ENCODE data around the gene NSUN2. TPM values are rescaled to one million over a fixed set of nuclear protein-coding genes. Genes with fewer than 3 reads are reported as not detected.

NSUN2 gene
- polyA plus RNA-seq, 4 donors: 49.5 to 61.2 (median 55.9) TPM

- DNase-seq (ENCODE audit: low read depth in 4 of 4, low spot score in 3 of 4): no peak
Measured at GRCh38 chr5:6607559-6607936, 25.3 kb downstream of the NSUN2 start.

GRCh38 chr5:6606884-6607558 lies 25.8 kb downstream of the NSUN2 start:
- DNase-seq (ENCODE audit: low read depth in 4 of 4, low spot score in 3 of 4): no peak

GRCh38 chr5:6604946-6605345 lies 27.9 kb downstream of the NSUN2 start:
- no peak for DNase-seq (ENCODE audit: low read depth in 4 of 4, low spot score in 3 of 4)

- no peak for DNase-seq (ENCODE audit: low read depth in 4 of 4, low spot score in 3 of 4)
Measured at GRCh38 chr5:6604341-6604740, 28.5 kb downstream of the NSUN2 start.

- no peak for DNase-seq (ENCODE audit: low read depth in 4 of 4, low spot score in 3 of 4)
Measured at GRCh38 chr5:6603643-6604042, 29.2 kb downstream of the NSUN2 start.

GRCh38 chr5:6602441-6602840 lies 30.4 kb downstream of the NSUN2 start:
- DNase-seq (ENCODE audit: low read depth in 4 of 4, low spot score in 3 of 4): no peak

GRCh38 chr5:6601816-6602215 lies 31.0 kb downstream of the NSUN2 start:
- no peak for DNase-seq (ENCODE audit: low read depth in 4 of 4, low spot score in 3 of 4)

GRCh38 chr5:6601271-6601670 lies 31.6 kb downstream of the NSUN2 start:
- no peak for DNase-seq (ENCODE audit: low read depth in 4 of 4, low spot score in 3 of 4)

- DNase-seq (ENCODE audit: low read depth in 4 of 4, low spot score in 3 of 4): no peak
Measured at GRCh38 chr5:6599739-6600138, 33.1 kb downstream of the NSUN2 start.

GRCh38 chr5:6598351-6598900 lies 34.4 kb downstream of the NSUN2 start:
- no peak for DNase-seq (ENCODE audit: low read depth in 4 of 4, low spot score in 3 of 4)

- no peak for DNase-seq (ENCODE audit: low read depth in 4 of 4, low spot score in 3 of 4)
Measured at GRCh38 chr5:6597557-6597956, 35.3 kb downstream of the NSUN2 start.

- no peak for DNase-seq (ENCODE audit: low read depth in 4 of 4, low spot score in 3 of 4)
Measured at GRCh38 chr5:6596388-6596787, 36.5 kb downstream of the NSUN2 start.

- no peak for DNase-seq (ENCODE audit: low read depth in 4 of 4, low spot score in 3 of 4)
Measured at GRCh38 chr5:6595405-6595804, 37.4 kb downstream of the NSUN2 start.

GRCh38 chr5:6594066-6594465 lies 38.8 kb downstream of the NSUN2 start:
- DNase-seq (ENCODE audit: low read depth in 4 of 4, low spot score in 3 of 4): no peak

- no peak for DNase-seq (ENCODE audit: low read depth in 4 of 4, low spot score in 3 of 4)
Measured at GRCh38 chr5:6593148-6594016, 39.5 kb downstream of the NSUN2 start.

GRCh38 chr5:6592601-6593000 lies 40.2 kb downstream of the NSUN2 start:
- no peak for DNase-seq (ENCODE audit: low read depth in 4 of 4, low spot score in 3 of 4)

GRCh38 chr5:6591671-6592288 lies 41.1 kb downstream of the NSUN2 start:
- DNase-seq (ENCODE audit: low read depth in 4 of 4, low spot score in 3 of 4): no peak

GRCh38 chr5:6590581-6590980 lies 42.3 kb downstream of the NSUN2 start:
- DNase-seq (ENCODE audit: low read depth in 4 of 4, low spot score in 3 of 4): no peak

GRCh38 chr5:6587171-6587570 lies 45.7 kb downstream of the NSUN2 start:
- DNase-seq (ENCODE audit: low read depth in 4 of 4, low spot score in 3 of 4): no peak

GRCh38 chr5:6586647-6587042 lies 46.2 kb downstream of the NSUN2 start:
- DNase-seq (ENCODE audit: low read depth in 4 of 4, low spot score in 3 of 4): no peak

- no peak for DNase-seq (ENCODE audit: low read depth in 4 of 4, low spot score in 3 of 4)
Measured at GRCh38 chr5:6585939-6586646, 46.8 kb downstream of the NSUN2 start.
